Astrocyte (in vitro differentiated cells and primary cell): ENCODE measurements around the gene BTF3. TPM values are rescaled to one million over a fixed set of nuclear protein-coding genes. Genes with fewer than 3 reads are reported as not detected.
"Not testable (repeated sequence)": the region's sequence is repeated elsewhere in the genome, so short reads cannot be mapped to it uniquely, and the experiment has no call there.

Experiments
- DNase-seq: peaks from one replicate; pipeline ENCODE4 v3.0.0-alpha.2; 2010; ENCODE audit warnings: low read depth
- FAIRE-seq: peaks from 2 replicates; lab custom pipeline; 2011; peaks lifted over from hg19 to GRCh38; lab: Jason Lieb, UNC
- H2AFZ ChIP-seq: 2 replicates; pipeline ENCODE4 v1.6.0; 2012; ENCODE audit warnings: low read depth, low read length, inconsistent platforms
- H3K27ac ChIP-seq: 2 replicates; pipeline ENCODE4 v1.5.1; 2011; ENCODE audit warnings: low read depth, low read length, inconsistent platforms
- H3K27me3 ChIP-seq: 2 replicates; pipeline ENCODE4 v1.6.0; 2011; ENCODE audit warnings: low read length, inconsistent platforms; ENCODE audit not compliant: insufficient read depth
- H3K36me3 ChIP-seq: 2 replicates; pipeline ENCODE4 v1.5.1; 2011; ENCODE audit warnings: low read length, inconsistent platforms; ENCODE audit not compliant: insufficient read depth
- H3K4me1 ChIP-seq: 2 replicates; pipeline ENCODE4 v1.5.1; 2011; ENCODE audit warnings: low read length, inconsistent platforms; ENCODE audit not compliant: insufficient read depth
- H3K4me2 ChIP-seq: 2 replicates; pipeline ENCODE4 v1.6.0; 2012; ENCODE audit warnings: low read length, inconsistent platforms
- H3K4me3 ChIP-seq: 2 replicates; pipeline ENCODE4 v1.5.1; 2011; ENCODE audit warnings: low read depth, mild to moderate bottlenecking, low read length, inconsistent platforms; ENCODE audit not compliant: insufficient read depth
- H3K79me2 ChIP-seq: 2 replicates; pipeline ENCODE4 v1.6.0; 2012; ENCODE audit warnings: mild to moderate bottlenecking, low read length, inconsistent platforms; ENCODE audit not compliant: insufficient read depth
- H3K9ac ChIP-seq: 2 replicates; pipeline ENCODE4 v1.6.0; 2012; ENCODE audit warnings: mild to moderate bottlenecking, low read length, inconsistent platforms
- H3K9me3 ChIP-seq: 2 replicates; pipeline ENCODE4 v1.5.1; 2012; ENCODE audit warnings: low read depth, mild to moderate bottlenecking, low read length, inconsistent platforms; ENCODE audit not compliant: insufficient read depth
- H4K20me1 ChIP-seq: 2 replicates; pipeline ENCODE4 v1.6.0; 2012; ENCODE audit warnings: low read length, inconsistent platforms; ENCODE audit not compliant: insufficient read depth
- H3K27ac Mint-ChIP-seq: one replicate; pipeline ENCODE4 v1.8.0; 2021; ENCODE audit warnings: mild to moderate bottlenecking, mixed read lengths; ENCODE audit not compliant: unreplicated experiment
- H3K27me3 Mint-ChIP-seq: one replicate; pipeline ENCODE4 v1.8.0; 2021; ENCODE audit warnings: low read depth, mixed read lengths; ENCODE audit not compliant: unreplicated experiment
- H3K36me3 Mint-ChIP-seq: one replicate; pipeline ENCODE4 v1.8.0; 2021; ENCODE audit warnings: low read depth, mixed read lengths; ENCODE audit not compliant: unreplicated experiment
- H3K4me1 Mint-ChIP-seq: one replicate; pipeline ENCODE4 v1.8.0; 2021; ENCODE audit warnings: low read depth, mixed read lengths; ENCODE audit not compliant: unreplicated experiment
- H3K4me3 Mint-ChIP-seq: one replicate; pipeline ENCODE4 v1.8.0; 2021; ENCODE audit warnings: mild to moderate bottlenecking, moderate library complexity, mixed read lengths; ENCODE audit not compliant: unreplicated experiment
- H3K9me3 Mint-ChIP-seq: one replicate; pipeline ENCODE4 v1.8.0; 2021; ENCODE audit warnings: mild to moderate bottlenecking, mixed read lengths; ENCODE audit not compliant: unreplicated experiment
- CTCF ChIP-seq: IDR thresholded peaks from 2 replicates; pipeline ENCODE4 v1.5.1; 2011; ENCODE audit warnings: low read depth, mild to moderate bottlenecking, inconsistent platforms, low read length, moderate library complexity; ENCODE audit not compliant: insufficient read depth
- EZH2 ChIP-seq: IDR thresholded peaks from 2 replicates; pipeline ENCODE4 v1.6.1; 2012; ENCODE audit warnings: mild to moderate bottlenecking, low read length, inconsistent platforms; ENCODE audit not compliant: insufficient read depth
- total RNA-seq: library from RNA; stranded (reverse); gene quantifications from 2 replicates; pipeline ENCODE4 v1.2.1, GENCODE V29; 2021

BTF3 gene
- total RNA-seq, 1 donor from 2014 or later: 524 TPM

DNA sequence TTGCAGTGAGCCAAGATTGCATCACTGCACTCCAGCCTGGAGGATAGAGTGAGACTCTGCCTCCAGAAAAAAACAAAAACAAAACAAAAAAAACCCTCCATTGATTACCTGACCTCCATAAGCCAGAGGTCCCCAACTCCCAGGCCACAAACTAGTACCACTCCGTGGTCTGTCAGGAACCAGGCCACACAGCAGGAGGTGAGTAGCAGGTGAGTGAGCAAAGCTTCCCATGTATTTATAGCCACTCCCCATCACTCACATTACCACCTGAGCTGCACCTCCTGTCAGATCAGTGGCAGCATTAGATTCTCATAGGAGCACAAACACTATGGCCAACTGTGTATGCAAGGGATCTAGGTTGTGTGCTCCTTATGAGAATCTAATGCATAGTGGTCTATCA is 13.7 kb upstream of the BTF3 start:
- Histone ChIP-seq H2AFZ (no peak overlapping the region), H3K27ac (no peak overlapping the region), H3K4me1 (no peaks in the 10 kb centered on the region), H3K27me3 (no peaks in the 10 kb centered on the region), H3K4me3 (no peak overlapping the region), H3K4me2 (no peak overlapping the region), H3K36me3 (no peaks in the 10 kb centered on the region), H3K79me2 (no peaks in the 10 kb centered on the region), H3K9ac (no peak overlapping the region), H4K20me1 (no peaks in the 10 kb centered on the region), H3K9me3 (no peaks in the 10 kb centered on the region)
- TF ChIP-seq EZH2 (no peak), CTCF (no peak)
- Mint-ChIP-seq H3K4me3 (no peak overlapping the region), H3K4me1 (peaks cover 3% of the 10 kb centered on the region), H3K9me3 (no peaks in the 10 kb centered on the region), H3K36me3 (no peaks in the 10 kb centered on the region), H3K27ac (no peak overlapping the region), H3K27me3 (peaks cover 8% of the 10 kb centered on the region)
- DNase-seq (no peak), FAIRE-seq (no peak)

DNA sequence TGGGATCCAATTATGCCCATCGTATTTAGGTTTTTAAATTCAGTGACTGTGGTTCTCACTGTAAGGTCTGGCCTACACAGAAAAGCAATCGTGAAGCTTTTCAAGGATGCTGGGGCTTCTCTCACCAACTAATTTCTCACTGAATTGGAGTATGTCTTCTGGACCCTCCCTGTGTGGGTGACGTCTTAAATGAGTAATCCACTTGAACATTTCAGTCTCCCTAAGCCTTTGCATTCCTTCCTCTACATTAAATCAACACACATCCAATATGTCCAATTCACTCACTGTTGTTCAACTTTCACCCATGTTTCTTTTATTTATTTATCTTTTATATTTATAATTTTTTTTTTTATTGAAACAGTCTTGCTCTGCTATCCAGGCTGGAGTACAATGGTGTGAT is 12.5 kb upstream of the BTF3 start:
- no peaks in the 10 kb centered on the region for H3K36me3 ChIP-seq
- no peak overlapping the region for H3K4me2 ChIP-seq
- Mint-ChIP-seq H3K4me3 (no peak overlapping the region), H3K4me1 (peaks cover 3% of the 10 kb centered on the region), H3K27me3 (peaks cover 8% of the 10 kb centered on the region), H3K9me3 (no peaks in the 10 kb centered on the region), H3K36me3 (no peaks in the 10 kb centered on the region), H3K27ac (peak overlapping the region; percentile 34)
- no peaks in the 10 kb centered on the region for H3K9me3 ChIP-seq
- H4K20me1 ChIP-seq: no peaks in the 10 kb centered on the region
- no peak for TF ChIP-seq EZH2
- no peak for TF ChIP-seq CTCF
- no peaks in the 10 kb centered on the region for H3K79me2 ChIP-seq
- no peak overlapping the region for H3K27ac ChIP-seq
- DNase-seq: peak; percentile 65
- no peak overlapping the region for H2AFZ ChIP-seq
- H3K9ac ChIP-seq: no peak overlapping the region
- no peaks in the 10 kb centered on the region for H3K27me3 ChIP-seq
- no peaks in the 10 kb centered on the region for H3K4me1 ChIP-seq
- no peak overlapping the region for H3K4me3 ChIP-seq
- no peak for FAIRE-seq

GRCh38 chr5:73486119-73486899 is 11.9 kb upstream of the BTF3 start:
- Histone ChIP-seq H3K4me3 (no peak overlapping the region), H4K20me1 (no peaks in the 10 kb centered on the region), H2AFZ (no peak overlapping the region), H3K4me2 (no peak overlapping the region), H3K9ac (no peak overlapping the region), H3K27me3 (no peaks in the 10 kb centered on the region), H3K79me2 (no peaks in the 10 kb centered on the region), H3K4me1 (no peaks in the 10 kb centered on the region), H3K9me3 (no peaks in the 10 kb centered on the region), H3K36me3 (no peaks in the 10 kb centered on the region), H3K27ac (no peak overlapping the region)
- Mint-ChIP-seq H3K27ac (no peak overlapping the region), H3K27me3 (peaks cover 8% of the 10 kb centered on the region), H3K36me3 (no peaks in the 10 kb centered on the region), H3K4me1 (peaks cover 3% of the 10 kb centered on the region), H3K4me3 (no peak overlapping the region), H3K9me3 (no peaks in the 10 kb centered on the region)
- FAIRE-seq (no peak), DNase-seq (no peak)
- TF ChIP-seq CTCF (no peak), EZH2 (no peak)

- H3K27me3 Mint-ChIP-seq, H3K27me3 ChIP-seq, H4K20me1 ChIP-seq, H3K79me2 ChIP-seq, H2AFZ ChIP-seq, DNase-seq, H3K4me1 ChIP-seq, FAIRE-seq, H3K27ac Mint-ChIP-seq, H3K4me3 Mint-ChIP-seq, H3K4me3 ChIP-seq, H3K9me3 ChIP-seq, H3K36me3 ChIP-seq, H3K36me3 Mint-ChIP-seq, H3K9me3 Mint-ChIP-seq, H3K4me2 ChIP-seq, H3K4me1 Mint-ChIP-seq, H3K9ac ChIP-seq, H3K27ac ChIP-seq: not testable (repeated sequence)
Measured at GRCh38 chr5:73487257-73487656, 11.0 kb upstream of the BTF3 start.
